ENCODE results near the gene SLC35A1. TPM values are rescaled to one million over a fixed set of nuclear protein-coding genes. Genes with fewer than 3 reads are reported as not detected.

SLC35A1 gene
- total and polyA plus RNA-seq, 7 donors: 5.7 to 15.3 (median 8.7) TPM

GRCh38 chr6:87481931-87482330, 9.2 kb downstream of the SLC35A1 start:
- no peaks in the 10 kb centered on the region for H3K27me3 ChIP-seq (ENCODE audit: insufficient read depth in 3 of 3, low read length in 2 of 3)
- intact Hi-C loops (cut with DNase I): no loop called here
- DNase-seq: no peak
- H3K27ac ChIP-seq: no peak overlapping the region
- TF ChIP-seq, protein P1, sequence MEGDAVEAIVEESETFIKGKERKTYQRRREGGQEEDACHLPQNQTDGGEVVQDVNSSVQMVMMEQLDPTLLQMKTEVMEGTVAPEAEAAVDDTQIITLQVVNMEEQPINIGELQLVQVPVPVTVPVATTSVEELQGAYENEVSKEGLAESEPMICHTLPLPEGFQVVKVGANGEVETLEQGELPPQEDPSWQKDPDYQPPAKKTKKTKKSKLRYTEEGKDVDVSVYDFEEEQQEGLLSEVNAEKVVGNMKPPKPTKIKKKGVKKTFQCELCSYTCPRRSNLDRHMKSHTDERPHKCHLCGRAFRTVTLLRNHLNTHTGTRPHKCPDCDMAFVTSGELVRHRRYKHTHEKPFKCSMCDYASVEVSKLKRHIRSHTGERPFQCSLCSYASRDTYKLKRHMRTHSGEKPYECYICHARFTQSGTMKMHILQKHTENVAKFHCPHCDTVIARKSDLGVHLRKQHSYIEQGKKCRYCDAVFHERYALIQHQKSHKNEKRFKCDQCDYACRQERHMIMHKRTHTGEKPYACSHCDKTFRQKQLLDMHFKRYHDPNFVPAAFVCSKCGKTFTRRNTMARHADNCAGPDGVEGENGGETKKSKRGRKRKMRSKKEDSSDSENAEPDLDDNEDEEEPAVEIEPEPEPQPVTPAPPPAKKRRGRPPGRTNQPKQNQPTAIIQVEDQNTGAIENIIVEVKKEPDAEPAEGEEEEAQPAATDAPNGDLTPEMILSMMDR (IDR thresholded peaks at IDR 0.05): no peak
- H3K4me3 ChIP-seq: no peak overlapping the region
- H3K4me1 ChIP-seq: no peaks in the 10 kb centered on the region
- WGBS, 3 donors: 89 to 93% (median 91%) methylated on average over 3 of the region's 3 CpGs
- no peak for ATAC-seq
- peaks cover 0 to 13% of the 10 kb centered on the region in 2 donors for H3K36me3 ChIP-seq (ENCODE audit: insufficient read depth in 1 of 2, low read depth in 1 of 2)
- H3K9me3 ChIP-seq: no peaks in the 10 kb centered on the region

GRCh38 chr6:87482366-87482765, 9.6 kb downstream of the SLC35A1 start:
- DNase-seq: no peak
- no peak overlapping the region for H3K4me3 ChIP-seq
- intact Hi-C loops (cut with DNase I): no loop called here
- H3K4me1 ChIP-seq: no peaks in the 10 kb centered on the region
- no peak for ATAC-seq
- TF ChIP-seq, protein P1 (IDR thresholded peaks at IDR 0.05): no peak
- peaks cover 0 to 13% of the 10 kb centered on the region in 2 donors for H3K36me3 ChIP-seq (ENCODE audit: insufficient read depth in 1 of 2, low read depth in 1 of 2)
- H3K27ac ChIP-seq: no peak overlapping the region
- 75 to 82% (median 80%) methylated on average over 4 of the region's 4 CpGs for WGBS, 3 donors
- H3K9me3 ChIP-seq: no peaks in the 10 kb centered on the region
- no peaks in the 10 kb centered on the region for H3K27me3 ChIP-seq (ENCODE audit: insufficient read depth in 3 of 3, low read length in 2 of 3)

GRCh38 chr6:87483929-87484328, 11.2 kb downstream of the SLC35A1 start:
- Histone ChIP-seq H3K36me3 (ENCODE audit: insufficient read depth in 1 of 2, low read depth in 1 of 2) (peaks cover 0 to 13% of the 10 kb centered on the region in 2 donors), H3K27ac (no peak overlapping the region), H3K4me1 (no peaks in the 10 kb centered on the region), H3K27me3 (ENCODE audit: insufficient read depth in 3 of 3, low read length in 2 of 3) (no peaks in the 10 kb centered on the region), H3K9me3 (no peaks in the 10 kb centered on the region), H3K4me3 (no peak overlapping the region)
- intact Hi-C loops (cut with DNase I): no loop called here
- TF ChIP-seq, protein P1 (IDR thresholded peaks at IDR 0.05): no peak
- ATAC-seq (peak in 1 of 4 donors; percentile 35), DNase-seq (no peak)
- WGBS, 3 donors: 76 to 83% (median 77%) methylated on average over 9 of the region's 9 CpGs

DNA sequence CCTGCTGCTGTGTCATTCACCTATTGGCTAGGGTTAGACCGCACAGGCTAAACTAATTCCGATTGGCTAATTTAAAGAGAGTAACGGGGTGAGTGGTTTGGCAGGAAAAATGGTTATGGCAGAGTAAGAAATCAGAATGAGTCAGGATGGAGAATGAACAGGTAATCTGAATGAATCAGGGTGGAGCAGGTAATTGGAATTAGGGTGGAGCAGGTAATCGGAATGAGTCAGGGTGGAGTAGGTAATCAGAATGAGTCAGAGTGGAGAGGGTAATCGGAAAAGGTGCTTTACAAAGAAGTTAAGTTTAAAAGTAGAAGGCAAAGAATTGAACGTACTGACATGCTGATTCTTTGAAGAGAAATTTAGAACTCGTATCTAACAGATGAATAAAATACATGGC, 11.7 kb downstream of the SLC35A1 start:
- no peaks in the 10 kb centered on the region for H3K4me1 ChIP-seq
- intact Hi-C loops (cut with DNase I): no loop called here

More for the DNA sequence above, 11.7 kb downstream of the SLC35A1 start:
- no peaks in the 10 kb centered on the region for H3K9me3 ChIP-seq
- no peak overlapping the region for H3K27ac ChIP-seq
- H3K27me3 ChIP-seq (ENCODE audit: insufficient read depth in 3 of 3, low read length in 2 of 3): no peaks in the 10 kb centered on the region
- ATAC-seq (no peak), DNase-seq (no peak)
- H3K4me3 ChIP-seq: no peak overlapping the region
- TF ChIP-seq, protein P1 (IDR thresholded peaks at IDR 0.05): no peak
- H3K36me3 ChIP-seq (ENCODE audit: insufficient read depth in 1 of 2, low read depth in 1 of 2): peaks cover 0 to 7% of the 10 kb centered on the region in 2 donors
- WGBS, 3 donors: 94 to 97% (median 96%) methylated on average over 7 of the region's 7 CpGs
